Activated CD8-positive, alpha-beta T cell treated with anti-CD3 and anti-CD28 coated beads for 36 hours (primary cell): ENCODE data around the gene CHRNG. TPM values are rescaled to one million over a fixed set of nuclear protein-coding genes. Genes with fewer than 3 reads are reported as not detected.

Experiments used
- ATAC-seq: fragments of 200-7000 bp; cut with Tn5 transposase; one replicate; pipeline ENCODE4 v1.10.0; 2021; ENCODE audit warnings: mild to moderate bottlenecking, moderate library complexity
- CTCF ChIA-PET: fragments of 350-600 bp; sonication (Branson Sonifier 250); formaldehyde crosslinking; loops from one replicate; lab custom pipeline; 2021; ENCODE audit warnings: antibody characterized with exemption; lab: Charles Lee
- POLR2A ChIA-PET: fragments of 350-600 bp; sonication (Branson Sonifier 250); formaldehyde crosslinking; loops from one replicate; lab custom pipeline; 2021; ENCODE audit warnings: antibody characterized with exemption; lab: Charles Lee
- DNase-seq: peaks from one replicate; pipeline ENCODE4 v3.0.0-alpha.2; 2020
- H3K27ac Mint-ChIP-seq: one replicate; pipeline ENCODE4 v1.8.0; 2021; ENCODE audit warnings: mild to moderate bottlenecking, mixed read lengths
- H3K27me3 Mint-ChIP-seq: one replicate; pipeline ENCODE4 v1.8.0; 2021; ENCODE audit warnings: mixed read lengths
- H3K36me3 Mint-ChIP-seq: one replicate; pipeline ENCODE4 v1.8.0; 2021; ENCODE audit warnings: low read depth, mixed read lengths
- H3K4me1 Mint-ChIP-seq: one replicate; pipeline ENCODE4 v1.8.0; 2021; ENCODE audit warnings: low read depth, mixed read lengths
- H3K4me3 Mint-ChIP-seq: one replicate; pipeline ENCODE4 v1.8.0; 2021; ENCODE audit warnings: mild to moderate bottlenecking, moderate library complexity, mixed read lengths
- H3K9me3 Mint-ChIP-seq: one replicate; pipeline ENCODE4 v1.8.0; 2021; ENCODE audit warnings: mixed read lengths
- intact Hi-C: fragments of 100-400 bp; cut with micrococcal nuclease; formaldehyde crosslinking; loops from one replicate; pipeline ENCODE4 v1.10.0; 2022
- total RNA-seq, 2 experiments: library from RNA; stranded (reverse); gene quantifications; one replicate each; pipeline ENCODE4 v1.2.3, GENCODE V29; 2021
- TF ChIP-seq, protein P1 (sequence below): fragments of 200-600 bp; IDR thresholded peaks from one replicate; pipeline ENCODE4 v1.8.0; 2022; ENCODE audit warnings: antibody characterized with exemption, mild to moderate bottlenecking

Gene CHRNG
- total RNA-seq, 2 experiments from 2014 or later, result not detected

DNA sequence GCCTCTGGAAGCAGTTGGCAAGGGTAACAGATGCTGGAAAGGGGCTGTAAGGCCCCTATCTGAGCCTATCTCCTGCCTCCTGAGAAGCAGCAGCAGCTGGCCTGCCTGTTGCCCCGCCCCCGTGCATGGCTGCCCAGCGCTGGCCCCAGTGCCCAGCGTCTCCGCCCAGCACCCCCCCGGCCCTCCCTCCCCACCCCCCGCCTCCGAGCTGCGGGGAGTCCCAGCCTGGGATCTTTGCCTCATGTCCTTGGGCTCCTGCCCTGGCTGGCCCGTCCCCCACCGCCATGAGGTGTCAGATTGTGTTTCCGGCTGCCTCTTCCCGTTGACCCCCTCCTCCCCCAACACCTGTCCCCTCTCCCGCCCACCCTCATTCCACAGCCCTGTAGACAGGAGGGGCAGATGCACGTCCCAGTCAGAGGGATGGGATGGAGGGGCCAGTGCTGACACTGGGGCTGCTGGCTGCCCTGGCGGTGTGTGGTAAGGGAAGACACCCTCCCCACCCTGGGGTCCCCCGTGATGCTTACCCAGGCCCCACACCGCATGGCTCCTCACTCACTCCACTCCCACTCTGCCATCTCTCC, 13.6 kb upstream of the CHRNG start, which contains the start of gene CHRND:
Gene CHRND, plus strand, starts transcription at position 370 of the 581 bp plus-strand sequence. Its CDS starts 56 bp downstream, at position 426.
- ChIA-PET CTCF (no interaction called here), POLR2A (interaction anchor here (0.6 kb wide), 1 partner anchor 14 kb away, joined by 3 read pairs; no protein-coding TSS in a partner anchor)
- TF ChIP-seq, protein P1, sequence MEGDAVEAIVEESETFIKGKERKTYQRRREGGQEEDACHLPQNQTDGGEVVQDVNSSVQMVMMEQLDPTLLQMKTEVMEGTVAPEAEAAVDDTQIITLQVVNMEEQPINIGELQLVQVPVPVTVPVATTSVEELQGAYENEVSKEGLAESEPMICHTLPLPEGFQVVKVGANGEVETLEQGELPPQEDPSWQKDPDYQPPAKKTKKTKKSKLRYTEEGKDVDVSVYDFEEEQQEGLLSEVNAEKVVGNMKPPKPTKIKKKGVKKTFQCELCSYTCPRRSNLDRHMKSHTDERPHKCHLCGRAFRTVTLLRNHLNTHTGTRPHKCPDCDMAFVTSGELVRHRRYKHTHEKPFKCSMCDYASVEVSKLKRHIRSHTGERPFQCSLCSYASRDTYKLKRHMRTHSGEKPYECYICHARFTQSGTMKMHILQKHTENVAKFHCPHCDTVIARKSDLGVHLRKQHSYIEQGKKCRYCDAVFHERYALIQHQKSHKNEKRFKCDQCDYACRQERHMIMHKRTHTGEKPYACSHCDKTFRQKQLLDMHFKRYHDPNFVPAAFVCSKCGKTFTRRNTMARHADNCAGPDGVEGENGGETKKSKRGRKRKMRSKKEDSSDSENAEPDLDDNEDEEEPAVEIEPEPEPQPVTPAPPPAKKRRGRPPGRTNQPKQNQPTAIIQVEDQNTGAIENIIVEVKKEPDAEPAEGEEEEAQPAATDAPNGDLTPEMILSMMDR, result no peak
- Mint-ChIP-seq H3K4me3 (no peak within 1 kb of the TSS), H3K9me3 (no peaks in the 10 kb centered on the region), H3K27ac (no peak within 1 kb of the TSS), H3K4me1 (peaks cover 14% of the 10 kb centered on the region), H3K27me3 (peaks cover 33% of the 10 kb centered on the region), H3K36me3 (no peaks in the 10 kb centered on the region)
- DNase-seq (no peak), ATAC-seq (no peak)
- intact Hi-C loops, result no loop called here

DNA sequence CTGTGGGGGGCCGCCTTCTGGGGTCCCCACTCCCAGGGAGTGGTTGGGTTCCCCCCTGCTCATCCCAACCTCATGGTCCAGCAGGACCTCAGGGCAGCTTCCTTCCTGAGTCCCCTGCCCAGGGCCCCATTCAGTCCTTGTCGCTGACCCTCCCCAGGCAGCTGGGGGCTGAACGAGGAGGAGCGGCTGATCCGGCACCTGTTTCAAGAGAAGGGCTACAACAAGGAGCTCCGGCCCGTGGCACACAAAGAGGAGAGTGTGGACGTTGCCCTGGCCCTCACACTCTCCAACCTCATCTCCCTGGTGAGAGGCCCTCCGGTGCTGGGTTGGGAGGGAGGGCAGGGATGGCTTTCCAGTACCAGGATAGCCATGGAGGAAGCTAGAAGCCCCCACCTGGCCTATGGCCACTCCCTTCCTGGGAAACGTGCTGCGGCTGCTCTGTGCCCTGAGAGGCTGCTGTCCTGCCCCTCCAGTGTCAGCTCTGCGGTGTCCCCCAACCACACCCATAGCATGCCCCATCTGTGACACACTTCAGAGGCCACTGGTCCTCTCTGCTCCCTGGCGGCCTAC, 13.0 kb upstream of the CHRNG start:
- Mint-ChIP-seq H3K9me3 (no peaks in the 10 kb centered on the region), H3K4me1 (peaks cover 14% of the 10 kb centered on the region), H3K27ac (no peak overlapping the region), H3K27me3 (peaks cover 30% of the 10 kb centered on the region), H3K36me3 (no peaks in the 10 kb centered on the region), H3K4me3 (no peak overlapping the region)
- TF ChIP-seq, protein P1, result no peak
- intact Hi-C loops, result no loop called here
- DNase-seq (no peak), ATAC-seq (no peak)
- CTCF ChIA-PET, result no interaction called here
- POLR2A ChIA-PET, result no interaction called here

DNA sequence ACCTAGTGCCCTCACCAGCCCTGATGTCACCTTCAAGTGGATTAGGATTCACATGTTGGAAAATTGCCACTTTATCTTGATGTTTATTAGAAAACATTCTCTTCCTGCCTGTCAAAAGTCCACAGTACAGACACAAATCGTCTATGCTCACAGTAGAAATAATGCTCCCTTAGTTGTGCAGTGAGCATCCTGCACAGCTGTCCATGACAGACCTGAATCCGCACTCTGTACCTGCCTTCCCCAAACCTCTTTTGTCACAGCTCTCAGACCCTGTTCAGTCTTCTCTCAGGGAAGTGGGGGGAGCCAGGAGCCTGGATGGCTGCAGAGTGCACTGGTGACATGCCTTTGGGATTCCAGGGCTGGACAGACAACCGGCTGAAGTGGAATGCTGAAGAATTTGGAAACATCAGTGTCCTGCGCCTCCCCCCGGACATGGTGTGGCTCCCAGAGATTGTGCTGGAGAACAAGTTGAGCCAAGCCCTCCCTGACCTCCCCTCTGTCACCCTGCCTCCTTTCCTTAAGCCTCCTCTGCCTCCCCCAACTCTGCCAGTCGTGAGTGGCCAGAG, 11.5 kb upstream of the CHRNG start:
- ChIA-PET POLR2A (interaction anchor here (1.6 kb wide), 1 partner anchor 9 kb away, joined by 3 read pairs; no protein-coding TSS in a partner anchor), CTCF (no interaction called here)
- Mint-ChIP-seq H3K9me3 (no peaks in the 10 kb centered on the region), H3K27ac (no peak overlapping the region), H3K36me3 (no peaks in the 10 kb centered on the region), H3K4me3 (no peak overlapping the region), H3K4me1 (peaks cover 13% of the 10 kb centered on the region), H3K27me3 (peaks cover 24% of the 10 kb centered on the region)
- TF ChIP-seq, protein P1, result no peak
- ATAC-seq (no peak), DNase-seq (no peak)
- intact Hi-C loops, result no loop called here

DNA sequence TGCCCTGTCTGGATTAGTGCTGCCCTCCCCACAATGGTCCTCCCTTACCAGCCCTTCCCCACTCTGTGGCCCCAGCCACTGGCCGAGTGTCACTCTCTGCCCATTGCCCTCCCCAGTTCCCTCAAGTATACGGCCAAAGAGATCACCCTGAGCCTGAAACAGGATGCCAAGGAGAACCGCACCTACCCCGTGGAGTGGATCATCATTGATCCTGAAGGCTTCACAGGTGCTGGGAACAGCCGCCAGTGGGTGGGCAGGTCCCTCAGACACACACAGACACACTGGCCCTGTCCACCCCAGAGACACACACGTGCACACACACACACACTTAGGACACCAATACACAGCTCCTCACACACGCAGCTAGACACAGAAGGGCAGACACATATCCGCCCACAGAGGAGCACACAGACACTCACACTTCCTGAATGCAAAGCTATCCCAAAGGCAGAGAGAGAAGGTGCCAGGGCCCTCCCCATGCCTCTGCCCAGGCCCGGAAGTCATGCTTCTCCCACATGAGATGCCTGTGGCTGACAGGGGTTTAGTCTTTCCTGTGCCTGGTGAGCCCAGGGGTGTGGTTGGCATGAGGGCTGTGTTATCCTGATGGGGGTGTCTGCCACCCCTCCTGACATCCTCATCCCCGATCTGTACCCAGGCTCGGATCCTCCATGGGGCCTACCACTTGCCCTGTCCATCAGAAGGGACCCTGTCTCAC, 10.6 kb upstream of the CHRNG start:
- POLR2A ChIA-PET, result interaction anchor here (1.6 kb wide), 1 partner anchor 9 kb away, joined by 3 read pairs; no protein-coding TSS in a partner anchor

More for the DNA sequence above, 10.6 kb upstream of the CHRNG start:
- ATAC-seq (no peak), DNase-seq (peak; percentile 23)
- CTCF ChIA-PET, result no interaction called here
- Mint-ChIP-seq H3K27ac (no peak overlapping the region), H3K36me3 (no peaks in the 10 kb centered on the region), H3K4me1 (peaks cover 10% of the 10 kb centered on the region), H3K27me3 (peaks cover 21% of the 10 kb centered on the region), H3K9me3 (no peaks in the 10 kb centered on the region), H3K4me3 (no peak overlapping the region)
- intact Hi-C loops, result no loop called here
- TF ChIP-seq, protein P1, result no peak
